Peyer's patch (tissue), 4 donors: Measurements from ENCODE around the gene ADGRE1. TPM values are rescaled to one million over a fixed set of nuclear protein-coding genes. Genes with fewer than 3 reads are reported as not detected.

Experiments used
- DNase-seq, 3 donors: peaks; one replicate each; pipeline ENCODE4 v3.0.0-alpha.2; 2017 to 2019
- H3K27ac ChIP-seq, 4 donors: fragments of 200-600 bp; sonication (generic); one replicate each; pipeline ENCODE4 v1.5.1; 2016 to 2019
- H3K27me3 ChIP-seq, 2 donors: fragments of 200-600 bp; sonication (generic); one replicate each; pipeline ENCODE4 v1.5.1; 2019
- H3K36me3 ChIP-seq, 3 donors: fragments of 200-600 bp; sonication (generic); one replicate each; pipeline ENCODE4 v1.5.1; 2016 to 2019
- H3K4me1 ChIP-seq, 4 donors: fragments of 200-600 bp; sonication (generic); one replicate each; pipeline ENCODE4 v1.5.1; 2016 to 2019
- H3K4me3 ChIP-seq, 4 donors: fragments of 200-600 bp; sonication (generic); 1 replicate in 3 of 4; 2 replicates in 1 of 4; pipeline ENCODE4 v1.5.1; 2016 to 2019; ENCODE audit warnings: mild to moderate bottlenecking in 1 of 4
- H3K9me3 ChIP-seq, 4 donors: fragments of 200-600 bp; sonication (generic); one replicate each; pipeline ENCODE4 v1.5.1; 2016 to 2019; ENCODE audit warnings: mild to moderate bottlenecking in 1 of 4
- CTCF ChIP-seq, 6 experiments: fragments of 450-650 bp in 4 of 6; fragments of 200-600 bp in 2 of 6; sonication (generic) in 1 of 6; IDR thresholded peaks; one replicate each; pipeline ENCODE4 v1.5.1; 2017 to 2019; ENCODE audit warnings: antibody characterized with exemption in 6 of 6, mild to moderate bottlenecking in 3 of 6, moderate library complexity in 1 of 6
- POLR2A ChIP-seq, 2 donors: fragments of 450-650 bp; IDR thresholded peaks; one replicate each; pipeline ENCODE4 v1.5.1; 2017; ENCODE audit warnings: antibody characterized with exemption in 2 of 2, mild to moderate bottlenecking in 2 of 2, moderate library complexity in 2 of 2
- total RNA-seq, 4 donors: library from RNA; depleted of rRNA; stranded (reverse); fragments of >200 nt; gene quantifications; one replicate each; pipeline ENCODE4 v1.1.0, GENCODE V29; 2016

The ADGRE1 gene
- total RNA-seq, 4 donors from 2014 or later, result 1.7 TPM; not detected in 3

DNA sequence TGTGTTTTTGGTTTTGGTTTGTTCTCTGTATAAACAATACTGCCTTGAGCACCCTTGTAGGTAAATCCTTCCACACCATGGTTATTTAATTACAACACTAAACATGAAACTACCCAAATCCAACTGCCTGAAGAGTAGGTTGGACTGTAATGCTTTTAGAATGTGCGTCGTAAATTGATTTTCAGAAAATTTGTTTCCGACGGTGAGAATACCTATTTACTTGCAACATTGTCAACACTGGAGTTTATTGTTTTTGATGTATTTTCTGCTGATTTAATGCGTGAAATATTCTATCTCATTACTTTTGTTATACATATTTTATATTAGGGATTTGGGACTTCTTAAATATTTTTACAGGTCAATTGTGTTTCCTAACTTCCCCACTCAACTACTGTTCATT, 48.2 kb downstream of the ADGRE1 start:
- Histone ChIP-seq H3K9me3 (peaks cover 0 to 5% (median 0%) of the 10 kb centered on the region in 4 donors), H3K27ac (no peak overlapping the region), H3K4me3 (no peak overlapping the region), H3K36me3 (no peaks in the 10 kb centered on the region), H3K4me1 (no peaks in the 10 kb centered on the region), H3K27me3 (no peaks in the 10 kb centered on the region)
- TF ChIP-seq POLR2A (IDR thresholded peaks at IDR 0.05) (no peak), CTCF (IDR thresholded peaks at IDR 0.05) (no peak)
- DNase-seq, result no peak

DNA sequence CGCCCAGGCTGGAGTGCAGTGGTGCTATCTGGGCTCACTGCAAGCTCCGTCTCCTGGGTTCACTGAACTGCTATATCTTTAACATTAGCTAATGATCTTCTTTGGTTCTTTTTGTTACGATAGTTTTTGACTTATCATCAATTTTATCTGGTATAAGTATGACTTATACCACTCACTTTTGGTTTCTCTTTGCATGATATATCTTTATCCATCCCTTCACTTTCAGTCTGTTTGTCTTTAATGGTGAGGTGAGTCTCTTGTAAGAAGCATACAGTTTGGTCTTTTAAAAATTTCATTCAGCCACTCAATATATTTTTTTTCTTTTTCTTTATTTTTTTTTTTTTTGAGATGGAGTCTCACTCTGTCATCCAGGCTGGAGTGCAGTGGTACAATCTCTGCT, 58.4 kb downstream of the ADGRE1 start:
- Histone ChIP-seq H3K4me1 (no peaks in the 10 kb centered on the region), H3K4me3 (no peak overlapping the region), H3K9me3 (no peaks in the 10 kb centered on the region), H3K27ac (no peak overlapping the region), H3K27me3 (no peaks in the 10 kb centered on the region), H3K36me3 (no peaks in the 10 kb centered on the region)
- no peak for TF ChIP-seq CTCF (IDR thresholded peaks at IDR 0.05)
- no peak for TF ChIP-seq POLR2A (IDR thresholded peaks at IDR 0.05)
- DNase-seq, result no peak

DNA sequence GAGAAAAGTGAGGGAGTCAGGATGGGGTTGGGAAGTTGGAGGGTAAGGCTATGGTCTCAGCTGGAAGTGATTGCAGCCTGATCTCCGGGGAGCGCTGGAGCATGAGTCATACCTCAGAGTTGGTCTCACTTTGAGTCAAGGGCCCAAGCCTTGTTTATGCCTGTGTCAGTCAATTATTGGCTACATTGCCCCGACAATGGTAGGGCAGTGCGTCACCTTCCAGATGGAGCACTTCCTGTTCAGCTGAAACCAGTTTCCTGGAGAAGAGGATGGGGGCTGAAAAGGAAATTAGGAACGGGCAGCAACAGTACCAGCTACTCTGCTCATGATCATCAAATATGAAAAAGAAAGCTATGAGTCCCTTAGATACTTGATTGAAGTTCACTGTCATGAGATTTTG, 60.4 kb downstream of the ADGRE1 start:
- H3K27ac ChIP-seq, result no peak overlapping the region
- no peaks in the 10 kb centered on the region for H3K9me3 ChIP-seq
- H3K4me1 ChIP-seq, result no peaks in the 10 kb centered on the region
- TF ChIP-seq CTCF (IDR thresholded peaks at IDR 0.05) (no peak), POLR2A (IDR thresholded peaks at IDR 0.05) (no peak)
- H3K27me3 ChIP-seq, result no peaks in the 10 kb centered on the region
- H3K4me3 ChIP-seq, result no peak overlapping the region
- DNase-seq, result no peak
- no peaks in the 10 kb centered on the region for H3K36me3 ChIP-seq

- Histone ChIP-seq H3K27ac (no peak overlapping the region), H3K4me3 (no peak overlapping the region), H3K27me3 (no peaks in the 10 kb centered on the region), H3K4me1 (no peaks in the 10 kb centered on the region), H3K36me3 (no peaks in the 10 kb centered on the region), H3K9me3 (no peaks in the 10 kb centered on the region)
- DNase-seq, result no peak
- TF ChIP-seq CTCF (IDR thresholded peaks at IDR 0.05), result no peak
- TF ChIP-seq POLR2A (IDR thresholded peaks at IDR 0.05), result no peak
These were observed 61.5 kb downstream of the ADGRE1 start for GRCh38 chr19:6948884-6949283.

DNA sequence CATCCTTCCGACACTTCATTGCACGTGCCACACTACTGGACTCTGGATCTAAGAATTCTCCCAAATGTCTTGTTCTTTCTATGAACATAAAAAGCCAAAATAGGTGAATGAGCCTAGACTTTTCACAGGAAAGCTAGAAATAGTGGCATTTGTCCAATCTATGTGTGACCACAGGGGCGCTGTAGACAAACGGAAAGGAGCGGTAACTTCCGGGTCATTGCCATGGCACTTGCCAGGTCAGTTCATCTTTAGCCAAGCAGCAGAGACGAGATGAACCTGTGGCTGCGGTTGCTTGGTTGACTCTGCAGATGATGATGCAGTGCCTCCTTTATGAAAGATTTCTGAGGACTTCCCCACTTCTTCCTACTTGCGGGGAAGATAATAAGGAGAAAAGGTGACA, 65.6 kb downstream of the ADGRE1 start:
- Histone ChIP-seq H3K9me3 (no peaks in the 10 kb centered on the region), H3K36me3 (no peaks in the 10 kb centered on the region), H3K27me3 (no peaks in the 10 kb centered on the region), H3K4me3 (no peak overlapping the region), H3K27ac (no peak overlapping the region), H3K4me1 (no peaks in the 10 kb centered on the region)
- no peak for TF ChIP-seq POLR2A (IDR thresholded peaks at IDR 0.05)
- TF ChIP-seq CTCF (IDR thresholded peaks at IDR 0.05), result no peak
- no peak for DNase-seq

DNA sequence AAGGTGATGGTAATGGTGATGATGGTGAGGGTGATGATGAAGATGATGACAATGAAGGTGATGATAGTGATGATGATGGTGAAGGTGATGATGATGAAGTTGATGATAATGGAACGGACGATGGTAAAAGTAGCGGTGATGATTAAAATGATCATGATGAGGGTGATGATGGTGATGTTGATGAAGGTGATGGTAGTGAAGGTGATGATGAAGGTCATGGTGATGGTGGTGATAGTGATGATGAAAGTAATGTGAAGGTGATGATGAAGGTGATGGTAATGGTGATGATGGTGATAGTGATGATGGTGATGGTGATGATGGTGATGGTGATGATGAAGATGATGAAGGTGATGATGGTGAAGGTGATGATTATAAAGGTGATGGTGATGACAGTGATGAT, 67.7 kb downstream of the ADGRE1 start:
- H3K27ac ChIP-seq, result no peak overlapping the region

More for the DNA sequence above, 67.7 kb downstream of the ADGRE1 start:
- no peak overlapping the region for H3K4me3 ChIP-seq
- no peak for DNase-seq
- H3K36me3 ChIP-seq, result no peaks in the 10 kb centered on the region
- H3K27me3 ChIP-seq, result no peaks in the 10 kb centered on the region
- no peaks in the 10 kb centered on the region for H3K9me3 ChIP-seq
- TF ChIP-seq CTCF (IDR thresholded peaks at IDR 0.05) (no peak), POLR2A (IDR thresholded peaks at IDR 0.05) (no peak)
- H3K4me1 ChIP-seq, result no peaks in the 10 kb centered on the region
